HG02938 (cell line): Measurements from ENCODE around the gene JPH4.

ENCODE experiments used
- ATAC-seq: cut with Tn5 transposase; IDR thresholded peaks from one replicate; pipeline ENCODE4 v1.9.1; 2021; ENCODE audit warnings: mild to moderate bottlenecking, moderate library complexity; ENCODE audit not compliant: unreplicated experiment

The JPH4 gene

DNA sequence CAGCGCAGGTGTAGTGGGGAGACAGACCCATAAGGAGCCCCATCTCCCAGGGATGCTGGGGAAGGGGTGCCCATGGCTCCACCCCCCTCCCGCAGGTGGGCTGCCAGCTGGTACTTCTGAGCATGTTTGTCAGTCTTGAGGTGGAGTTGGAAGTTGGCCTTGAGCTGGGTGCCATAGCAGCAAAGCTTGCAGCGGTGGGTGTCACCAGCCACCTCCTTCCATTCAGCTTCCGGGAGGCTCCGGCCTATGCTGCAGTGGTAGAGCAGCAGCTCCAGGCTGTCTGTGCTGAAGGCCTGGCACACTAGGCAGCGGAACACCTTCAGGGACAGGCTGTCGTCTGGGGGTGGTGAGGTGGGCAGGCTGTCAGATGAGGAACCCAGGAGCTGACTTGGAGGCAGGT is 45.9 kb downstream of the JPH4 start:
- ATAC-seq, result no peak

- no peak for ATAC-seq
These were observed 47.2 kb downstream of the JPH4 start for GRCh38 chr14:23531391-23531790.

GRCh38 chr14:23530375-23531055 is 48.1 kb downstream of the JPH4 start:
- no peak for ATAC-seq

DNA sequence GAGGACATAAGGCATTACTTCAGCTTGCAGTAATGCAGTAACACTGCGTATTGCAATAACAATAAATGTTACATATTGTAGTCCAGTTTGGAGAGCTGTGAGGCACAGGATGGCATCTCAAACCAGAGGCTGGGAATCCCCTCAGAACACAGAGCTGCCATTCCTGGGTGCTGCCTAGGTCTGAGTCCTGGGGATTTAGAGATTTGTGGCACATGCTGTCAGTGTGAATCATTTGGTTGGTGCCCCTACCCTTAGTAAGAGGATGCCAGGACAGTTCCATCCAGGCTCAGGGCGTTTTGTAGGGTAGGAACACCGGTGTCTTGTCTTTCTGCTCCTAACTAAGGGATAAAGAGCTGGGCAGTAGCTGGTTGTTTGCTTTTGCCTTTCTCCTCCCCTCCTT is 49.6 kb downstream of the JPH4 start:
- no peak for ATAC-seq

DNA sequence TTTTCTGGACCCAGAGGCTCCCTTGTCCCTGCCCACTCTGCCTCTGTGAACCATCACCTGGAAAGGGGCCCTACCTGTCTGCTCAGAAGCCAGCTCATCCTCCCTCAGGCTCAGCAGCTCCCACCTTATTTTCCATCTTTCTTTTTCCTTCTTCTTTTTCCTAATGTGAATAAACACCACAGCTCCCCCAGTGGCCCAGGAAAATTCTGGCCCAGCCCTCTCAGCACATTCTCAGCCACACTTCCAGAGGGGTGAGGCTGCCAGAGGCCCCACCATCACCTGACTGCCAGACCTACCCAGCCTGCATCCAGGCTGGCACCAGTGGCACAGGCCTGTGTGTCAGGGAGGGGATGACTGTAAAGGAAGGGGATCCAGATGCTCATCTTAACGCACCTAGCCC is 50.0 kb downstream of the JPH4 start:
- no peak for ATAC-seq

DNA sequence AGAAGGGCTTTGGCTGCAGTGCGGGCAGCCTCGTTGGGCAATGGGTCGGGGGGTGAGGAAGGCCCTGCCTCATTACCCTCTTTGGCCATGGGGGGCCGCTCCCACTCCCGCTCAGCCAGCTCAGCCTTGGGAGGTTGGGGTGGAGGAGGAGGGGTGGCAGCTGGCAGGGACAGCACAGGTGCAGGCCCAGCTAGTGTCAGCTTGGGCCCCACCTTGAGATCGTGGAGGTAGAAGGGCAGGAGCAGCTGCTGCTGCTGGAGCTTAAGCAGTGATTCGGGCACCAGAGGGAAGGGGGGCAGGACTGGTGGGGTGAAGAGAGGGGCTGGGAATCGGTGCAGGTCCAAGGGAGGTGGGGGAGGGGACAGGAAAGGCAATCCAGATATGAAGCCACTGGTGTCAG is 53.0 kb downstream of the JPH4 start:
- no peak for ATAC-seq

DNA sequence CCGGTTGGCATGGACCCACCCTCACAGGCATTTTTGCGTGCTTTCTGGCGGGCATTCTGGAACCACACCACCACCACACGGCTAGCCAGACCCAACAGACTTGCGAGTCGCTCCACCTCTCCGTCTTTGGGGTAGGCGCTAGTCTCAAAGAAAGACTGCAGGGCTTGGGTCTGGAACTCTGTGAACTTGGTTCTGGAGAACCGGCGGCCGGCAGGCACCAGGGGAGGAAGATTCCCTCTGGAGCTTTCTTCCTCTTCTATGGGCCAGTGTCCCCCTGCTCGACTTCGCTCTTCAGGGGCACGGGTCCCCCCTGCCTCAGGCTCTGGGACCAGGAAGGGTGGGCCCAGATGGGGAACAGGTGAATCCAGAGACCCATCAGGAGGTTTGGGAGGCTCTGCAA is 53.6 kb downstream of the JPH4 start:
- no peak for ATAC-seq

DNA sequence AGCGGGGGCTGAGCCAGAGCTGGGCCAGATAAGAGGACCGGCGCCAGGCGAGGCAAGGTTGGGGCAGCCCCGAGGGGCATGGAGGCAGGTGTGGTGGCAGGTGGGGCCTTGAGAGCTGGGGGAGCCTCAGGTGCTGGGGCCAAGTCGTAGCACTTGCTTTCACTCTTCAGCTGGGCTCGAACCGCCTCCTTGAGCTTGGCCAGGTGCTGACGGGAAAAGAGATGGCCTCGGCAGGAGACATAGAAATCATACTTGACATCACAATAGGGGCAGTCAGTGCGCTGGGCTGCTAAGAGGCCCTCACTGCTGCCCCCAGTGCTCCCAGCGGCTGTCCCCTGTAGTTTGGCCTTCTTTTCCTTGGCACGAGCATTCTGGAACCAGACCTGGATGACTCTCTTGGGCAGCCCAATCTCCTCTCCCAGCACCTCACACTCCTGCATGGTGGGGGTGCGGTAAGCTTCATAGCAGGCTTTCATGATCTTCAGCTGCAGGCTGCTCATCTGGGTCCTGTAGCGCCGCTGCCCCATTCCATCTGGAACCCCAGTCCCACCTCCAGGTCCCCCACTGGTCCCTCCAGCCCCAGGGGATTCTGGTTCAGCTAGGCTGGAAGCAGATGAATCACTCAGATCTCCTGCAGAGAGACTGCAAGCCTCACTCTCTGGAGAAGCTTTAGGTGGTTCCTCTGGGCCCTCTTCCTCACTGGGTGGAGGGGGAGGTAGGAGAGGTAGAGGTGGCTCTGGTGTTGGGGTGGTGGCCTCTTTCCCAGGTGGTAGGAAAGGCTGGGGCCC is 55.2 kb downstream of the JPH4 start:
- no peak for ATAC-seq

- ATAC-seq, result no peak
These were observed 55.9 kb downstream of the JPH4 start for GRCh38 chr14:23522643-23523198.

- no peak for ATAC-seq
These were observed 56.6 kb downstream of the JPH4 start for GRCh38 chr14:23521785-23522640.

DNA sequence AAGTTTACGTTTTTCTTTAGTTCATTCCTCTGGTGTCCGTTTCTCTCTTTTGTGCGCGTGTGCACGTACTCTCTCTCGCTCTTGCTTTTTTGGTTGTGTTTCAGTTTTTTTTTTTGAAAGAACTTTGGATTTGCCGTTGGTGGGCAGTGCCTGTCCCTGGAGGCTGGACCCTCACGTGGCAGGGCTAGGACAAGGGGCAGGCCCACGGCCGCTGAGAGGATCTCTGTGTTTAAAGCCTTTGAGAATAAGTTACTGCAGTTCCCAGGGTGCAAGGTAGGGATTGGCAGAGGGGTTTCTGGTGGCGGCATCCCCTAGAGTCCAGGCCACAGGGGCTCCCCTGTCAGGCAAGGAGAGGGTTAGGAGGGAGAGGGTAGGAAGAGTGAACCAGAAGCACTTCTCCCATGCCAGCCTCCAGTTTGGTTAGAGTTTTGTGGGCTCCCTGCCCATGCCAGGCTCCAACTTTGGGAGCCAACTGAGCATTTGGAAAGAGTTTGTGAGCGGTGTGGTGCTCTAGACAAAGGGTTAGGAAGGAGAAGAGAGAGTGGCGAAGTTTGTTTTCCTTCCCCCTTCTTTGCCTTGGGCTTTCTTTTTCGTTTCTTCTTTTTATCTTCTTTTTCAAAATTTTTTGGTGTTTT is 57.6 kb downstream of the JPH4 start:
- no peak for ATAC-seq

DNA sequence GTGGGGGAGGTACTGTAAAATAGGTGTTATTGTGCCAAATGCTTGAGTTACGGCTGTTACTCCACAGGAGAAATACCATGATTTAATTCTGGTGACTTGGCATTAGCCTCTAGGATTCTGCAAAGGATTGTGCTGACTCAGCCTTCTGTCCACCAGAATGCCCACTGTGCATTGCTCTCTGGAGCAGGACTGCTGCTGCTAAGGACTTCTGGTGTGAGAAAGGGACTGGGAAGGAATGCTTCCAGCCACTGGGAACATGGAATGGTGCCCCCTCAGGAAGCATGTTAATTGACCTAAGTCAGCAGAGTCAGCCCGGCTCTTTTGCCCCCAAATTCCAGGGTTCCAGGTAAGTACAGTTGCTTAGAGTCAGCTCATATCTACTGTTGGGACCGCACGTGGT is 59.9 kb downstream of the JPH4 start:
- no peak for ATAC-seq
